Fibroblast of skin of right quadriceps (primary cell): ENCODE data around the gene AK3.
"Not testable (repeated sequence)": the region's sequence is repeated elsewhere in the genome, so short reads cannot be mapped to it uniquely, and the experiment has no call there.

Source experiments
- DNase-seq: peaks from one replicate; pipeline ENCODE4 v3.0.0-alpha.2; 2013

The AK3 gene

GRCh38 chr9:4662989-4663792, 77.8 kb downstream of the AK3 start:
- DNase-seq: no peak

GRCh38 chr9:4662108-4662988, 78.7 kb downstream of the AK3 start, which contains the start of gene PLPP6:
Gene PLPP6, plus strand, starts transcription at chr9:4662294. Its CDS starts 82 bp downstream, at chr9:4662376.
- peak; percentile 77 for DNase-seq

- peak; percentile 17 for DNase-seq
Measured at GRCh38 chr9:4661611-4662010, 79.4 kb downstream of the AK3 start.

GRCh38 chr9:4661165-4661564, 79.8 kb downstream of the AK3 start:
- DNase-seq: peak; percentile 40

- DNase-seq: not testable (repeated sequence)
Measured at GRCh38 chr9:4660665-4661064, 80.3 kb downstream of the AK3 start.
